Ovary (tissue), 3 donors: ENCODE measurements around the gene HSD11B1.

Experiments used
- CTCF ChIP-seq, 3 donors: fragments of 450-650 bp in 2 of 3; fragments of 200-600 bp in 1 of 3; IDR thresholded peaks; one replicate each; pipeline versions ENCODE4 v1.5.1 to v1.8.0; 2016 to 2022; ENCODE audit warnings: antibody characterized with exemption in 3 of 3, mild to moderate bottlenecking in 1 of 3
- EP300 ChIP-seq: sonication (generic); formaldehyde crosslinking; IDR thresholded peaks from one replicate; pipeline ENCODE4 v1.6.1; 2017; ENCODE audit warnings: antibody characterized with exemption
- POLR2A ChIP-seq: fragments of 450-650 bp; IDR thresholded peaks from one replicate; pipeline ENCODE4 v1.6.1; 2017; ENCODE audit warnings: antibody characterized with exemption, mild to moderate bottlenecking, moderate library complexity
- donor health status: DM: no; HTN: no; CAD: no.

GRCh38 chr1:209755926-209756614 is 51.4 kb downstream of the HSD11B1 start, which contains the start of gene TRAF3IP3:
- no peak for TF ChIP-seq CTCF (IDR thresholded peaks at IDR 0.05)
- no peak for TF ChIP-seq EP300
- TF ChIP-seq POLR2A: no peak
